Osteoblast (primary cell): ENCODE results near the gene YIF1B. TPM values are rescaled to one million over a fixed set of nuclear protein-coding genes. Genes with fewer than 3 reads are reported as not detected.

Experiments used
- DNase-seq: peaks from one replicate; pipeline ENCODE4 v3.0.0; 2011; ENCODE audit warnings: low spot score, mixed read lengths; ENCODE audit not compliant: insufficient read length; ENCODE audit errors: missing footprints
- H2AFZ ChIP-seq: 2 replicates; pipeline ENCODE4 v1.6.0; 2011; ENCODE audit warnings: mild to moderate bottlenecking, low read length
- H3K27ac ChIP-seq: 2 replicates; pipeline ENCODE4 v1.5.1; 2011; ENCODE audit warnings: mild to moderate bottlenecking, low read depth, low read length, moderate library complexity
- H3K27me3 ChIP-seq: 2 replicates; pipeline ENCODE4 v1.6.0; 2012; ENCODE audit warnings: mild to moderate bottlenecking, control low read depth, inconsistent platforms, low read length, moderate library complexity; ENCODE audit not compliant: insufficient read depth
- H3K36me3 ChIP-seq: 2 replicates; pipeline ENCODE4 v1.5.1; 2011; ENCODE audit warnings: mild to moderate bottlenecking, low read length, control low read depth, moderate library complexity; ENCODE audit not compliant: insufficient read depth
- H3K4me1 ChIP-seq: 2 replicates; pipeline ENCODE4 v1.5.1; 2011; ENCODE audit warnings: mild to moderate bottlenecking, low read length, control low read depth, moderate library complexity; ENCODE audit not compliant: insufficient read depth
- H3K4me2 ChIP-seq: 2 replicates; pipeline ENCODE4 v1.6.0; 2011; ENCODE audit warnings: mild to moderate bottlenecking, low read length; ENCODE audit not compliant: insufficient read depth
- H3K4me3 ChIP-seq: fragments of 200-600 bp; sonication (generic); 3 replicates; pipeline ENCODE4 v1.5.1; 2012; ENCODE audit warnings: mild to moderate bottlenecking, low read length, inconsistent platforms; ENCODE audit not compliant: insufficient read depth
- H3K79me2 ChIP-seq: 2 replicates; pipeline ENCODE4 v1.6.0; 2012; ENCODE audit warnings: mild to moderate bottlenecking, low read length, control low read depth, inconsistent platforms; ENCODE audit not compliant: insufficient read depth
- H3K9me3 ChIP-seq: 2 replicates; pipeline ENCODE4 v1.5.1; 2011; ENCODE audit warnings: low read depth, low read length, control low read depth
- H4K20me1 ChIP-seq: 2 replicates; pipeline ENCODE4 v1.6.0; 2012; ENCODE audit warnings: mild to moderate bottlenecking, low read length, control low read depth; ENCODE audit not compliant: insufficient read depth
- total RNA-seq: library from RNA; depleted of rRNA; stranded (reverse); fragments of >200 nt; gene quantifications from 2 replicates; pipeline ENCODE4 v1.2.3, GENCODE V29; 2012
- TF ChIP-seq, protein P1 (sequence below): IDR thresholded peaks from 2 replicates; pipeline ENCODE4 v1.5.1; 2011; ENCODE audit warnings: mild to moderate bottlenecking, low read depth, low read length, moderate library complexity; ENCODE audit errors: extremely low read depth

YIF1B gene
- total RNA-seq, 1 donor: 55.0 TPM

DNA sequence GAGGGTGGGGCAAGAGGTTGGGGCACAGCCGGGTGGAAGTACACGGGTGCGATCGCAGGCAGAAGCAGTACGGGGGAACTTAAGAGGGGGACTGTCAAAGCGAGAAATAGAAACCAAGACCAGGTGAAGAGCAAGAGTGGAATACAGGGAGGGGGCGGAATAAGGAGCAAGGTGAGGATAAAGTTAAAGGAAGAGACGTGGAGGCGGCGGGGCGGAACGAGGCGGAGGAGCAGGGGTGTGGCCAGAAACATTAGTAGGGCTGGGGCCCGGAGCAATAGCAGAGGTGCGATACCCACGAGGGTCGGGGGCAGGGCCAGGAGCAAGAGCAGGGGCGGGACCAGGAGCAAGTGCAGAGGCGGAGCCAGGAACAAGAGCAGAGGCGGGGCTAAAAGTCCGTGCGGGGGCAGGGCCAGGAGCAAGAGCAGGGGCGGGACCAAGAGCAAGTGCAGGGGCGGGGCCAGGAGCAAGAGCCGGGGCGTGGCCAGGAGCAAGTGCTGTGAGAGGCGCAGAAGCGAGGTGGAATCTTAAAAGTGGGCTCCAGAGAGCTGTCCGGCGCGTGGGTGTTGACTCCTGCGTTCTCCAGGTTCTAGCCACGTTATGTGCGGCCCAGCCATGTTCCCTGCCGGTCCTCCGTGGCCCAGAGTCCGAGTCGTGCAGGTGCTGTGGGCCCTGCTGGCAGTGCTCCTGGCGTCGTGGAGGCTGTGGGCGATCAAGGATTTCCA lies 21.1 kb upstream of the YIF1B start:
- TF ChIP-seq, protein P1, sequence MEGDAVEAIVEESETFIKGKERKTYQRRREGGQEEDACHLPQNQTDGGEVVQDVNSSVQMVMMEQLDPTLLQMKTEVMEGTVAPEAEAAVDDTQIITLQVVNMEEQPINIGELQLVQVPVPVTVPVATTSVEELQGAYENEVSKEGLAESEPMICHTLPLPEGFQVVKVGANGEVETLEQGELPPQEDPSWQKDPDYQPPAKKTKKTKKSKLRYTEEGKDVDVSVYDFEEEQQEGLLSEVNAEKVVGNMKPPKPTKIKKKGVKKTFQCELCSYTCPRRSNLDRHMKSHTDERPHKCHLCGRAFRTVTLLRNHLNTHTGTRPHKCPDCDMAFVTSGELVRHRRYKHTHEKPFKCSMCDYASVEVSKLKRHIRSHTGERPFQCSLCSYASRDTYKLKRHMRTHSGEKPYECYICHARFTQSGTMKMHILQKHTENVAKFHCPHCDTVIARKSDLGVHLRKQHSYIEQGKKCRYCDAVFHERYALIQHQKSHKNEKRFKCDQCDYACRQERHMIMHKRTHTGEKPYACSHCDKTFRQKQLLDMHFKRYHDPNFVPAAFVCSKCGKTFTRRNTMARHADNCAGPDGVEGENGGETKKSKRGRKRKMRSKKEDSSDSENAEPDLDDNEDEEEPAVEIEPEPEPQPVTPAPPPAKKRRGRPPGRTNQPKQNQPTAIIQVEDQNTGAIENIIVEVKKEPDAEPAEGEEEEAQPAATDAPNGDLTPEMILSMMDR: no peak
- H3K79me2 ChIP-seq: no peaks in the 10 kb centered on the region
- DNase-seq: peak; percentile 93
- H4K20me1 ChIP-seq: no peaks in the 10 kb centered on the region
- H2AFZ ChIP-seq: peak overlapping the region; percentile 98
- H3K36me3 ChIP-seq: no peaks in the 10 kb centered on the region
- peaks cover 3% of the 10 kb centered on the region for H3K4me1 ChIP-seq
- no peaks in the 10 kb centered on the region for H3K27me3 ChIP-seq
- H3K4me2 ChIP-seq: peak overlapping the region; percentile 99
- H3K4me3 ChIP-seq: peak overlapping the region; percentile 91
- no peaks in the 10 kb centered on the region for H3K9me3 ChIP-seq
- no peak overlapping the region for H3K27ac ChIP-seq

DNA sequence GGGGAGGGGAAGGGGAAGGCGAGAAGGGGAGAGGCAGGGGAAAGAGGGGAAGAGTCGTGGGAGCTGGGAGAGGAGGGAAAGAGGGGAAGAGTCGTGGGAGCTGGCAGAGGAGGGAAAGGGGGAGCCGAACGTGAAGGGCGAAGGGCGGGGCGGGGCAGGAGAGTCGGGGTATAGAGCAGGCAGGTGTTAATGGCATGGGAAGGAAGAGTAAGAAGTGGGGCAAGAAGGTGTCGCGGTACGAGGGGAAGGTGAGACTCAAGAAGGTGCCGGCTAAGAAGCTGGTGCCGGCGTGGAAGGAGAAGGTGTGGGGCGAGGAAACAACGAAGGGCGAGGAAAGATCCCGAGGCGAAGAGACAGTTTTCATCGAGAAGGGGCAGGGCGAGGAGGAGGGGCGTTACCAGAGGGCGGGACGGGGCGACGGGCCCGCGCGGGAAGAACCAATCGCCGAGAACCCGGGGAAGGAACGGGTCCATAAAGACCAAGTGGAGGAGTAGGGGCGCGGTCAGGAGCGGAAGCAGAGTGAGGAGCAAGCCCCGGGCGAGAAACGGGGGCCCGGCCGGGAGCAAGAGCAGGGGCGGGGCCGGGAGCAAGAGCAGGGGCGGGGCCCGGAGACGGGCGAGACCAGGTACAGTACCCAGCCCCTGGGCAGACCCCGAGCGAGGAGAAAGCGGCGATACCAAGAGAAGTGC lies 20.3 kb upstream of the YIF1B start:
- Histone ChIP-seq H3K4me3 (peak overlapping the region; percentile 91), H3K27me3 (no peaks in the 10 kb centered on the region), H3K4me2 (peak overlapping the region; percentile 99), H2AFZ (peak overlapping the region; percentile 98), H3K79me2 (no peaks in the 10 kb centered on the region), H3K27ac (peak overlapping the region; percentile 32), H3K36me3 (no peaks in the 10 kb centered on the region), H3K9me3 (no peaks in the 10 kb centered on the region), H4K20me1 (no peaks in the 10 kb centered on the region), H3K4me1 (peaks cover 3% of the 10 kb centered on the region)
- DNase-seq: peak; percentile 99
- TF ChIP-seq, protein P1: no peak

DNA sequence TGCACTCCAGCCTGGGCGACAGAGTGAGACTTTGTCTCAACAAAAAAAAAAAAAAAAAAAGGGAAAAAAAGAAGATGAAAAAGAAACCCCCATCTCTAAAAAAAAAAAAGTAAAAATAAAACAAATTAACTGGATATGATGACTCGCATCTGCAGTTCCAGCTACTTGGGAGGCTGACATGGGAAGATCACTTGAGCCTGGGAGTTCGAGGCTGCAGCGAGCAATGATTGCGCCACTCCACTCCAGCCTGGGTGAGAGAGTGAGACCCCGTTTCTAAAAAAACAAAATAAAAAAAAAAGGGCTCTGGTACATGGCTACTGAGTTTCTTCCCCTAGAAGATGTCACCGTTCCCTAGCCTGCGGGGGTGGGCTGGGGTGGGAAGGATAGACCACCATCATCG lies 17.5 kb upstream of the YIF1B start:
- Histone ChIP-seq H3K4me2 (no peak overlapping the region), H3K9me3 (no peaks in the 10 kb centered on the region), H3K79me2 (no peaks in the 10 kb centered on the region), H3K4me1 (peaks cover 3% of the 10 kb centered on the region), H3K27me3 (no peaks in the 10 kb centered on the region), H3K4me3 (no peak overlapping the region), H2AFZ (no peak overlapping the region), H3K27ac (no peak overlapping the region), H3K36me3 (peaks cover 6% of the 10 kb centered on the region), H4K20me1 (no peaks in the 10 kb centered on the region)
- TF ChIP-seq, protein P1: no peak
- no peak for DNase-seq

DNA sequence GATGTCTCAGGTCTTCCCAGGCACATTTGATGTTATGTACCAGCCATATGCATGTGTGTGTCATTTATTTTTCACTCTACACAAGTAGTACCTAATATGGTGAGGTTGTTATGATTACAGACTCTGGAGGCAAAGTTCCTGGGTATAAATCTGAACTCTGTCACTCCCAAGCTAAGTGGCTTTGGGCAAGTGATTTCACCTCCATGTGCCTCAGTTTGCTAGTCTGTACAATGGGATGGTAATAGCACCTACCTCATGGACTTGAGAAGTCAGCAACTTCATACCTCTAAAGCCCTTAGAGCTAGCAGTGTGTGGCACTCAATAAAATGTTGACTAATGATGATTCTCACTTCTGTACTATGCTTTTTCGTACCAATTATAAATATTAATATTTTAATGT lies 16.0 kb upstream of the YIF1B start:
- DNase-seq: no peak

More for the DNA sequence above, 16.0 kb upstream of the YIF1B start:
- Histone ChIP-seq H3K27ac (no peak overlapping the region), H3K4me3 (no peak overlapping the region), H3K27me3 (no peaks in the 10 kb centered on the region), H3K4me2 (no peak overlapping the region), H3K79me2 (no peaks in the 10 kb centered on the region), H3K4me1 (no peaks in the 10 kb centered on the region), H3K9me3 (no peaks in the 10 kb centered on the region), H3K36me3 (peaks cover 21% of the 10 kb centered on the region), H2AFZ (no peak overlapping the region), H4K20me1 (no peaks in the 10 kb centered on the region)
- TF ChIP-seq, protein P1: no peak
